Gastrocnemius medialis (tissue), 4 donors: ENCODE measurements around the gene GPR32.

Experiments used
- POLR2A ChIP-seq, 2 donors: fragments of 450-650 bp; IDR thresholded peaks; one replicate each; pipeline ENCODE4 v1.6.1; 2017; ENCODE audit warnings: antibody characterized with exemption in 2 of 2, mild to moderate bottlenecking in 2 of 2, moderate library complexity in 2 of 2
- TF ChIP-seq, protein P1 (sequence below), 5 experiments: fragments of 450-650 bp in 3 of 5; fragments of 200-600 bp in 2 of 5; sonication (generic) in 2 of 5; IDR thresholded peaks in 4 of 5; conservative IDR thresholded peaks in 1 of 5; 1 replicate in 4 of 5; 2 replicates in 1 of 5; pipeline ENCODE4 v1.5.1; 2016 to 2019; ENCODE audit warnings: antibody characterized with exemption in 5 of 5, mild to moderate bottlenecking in 3 of 5, moderate library complexity in 3 of 5

DNA sequence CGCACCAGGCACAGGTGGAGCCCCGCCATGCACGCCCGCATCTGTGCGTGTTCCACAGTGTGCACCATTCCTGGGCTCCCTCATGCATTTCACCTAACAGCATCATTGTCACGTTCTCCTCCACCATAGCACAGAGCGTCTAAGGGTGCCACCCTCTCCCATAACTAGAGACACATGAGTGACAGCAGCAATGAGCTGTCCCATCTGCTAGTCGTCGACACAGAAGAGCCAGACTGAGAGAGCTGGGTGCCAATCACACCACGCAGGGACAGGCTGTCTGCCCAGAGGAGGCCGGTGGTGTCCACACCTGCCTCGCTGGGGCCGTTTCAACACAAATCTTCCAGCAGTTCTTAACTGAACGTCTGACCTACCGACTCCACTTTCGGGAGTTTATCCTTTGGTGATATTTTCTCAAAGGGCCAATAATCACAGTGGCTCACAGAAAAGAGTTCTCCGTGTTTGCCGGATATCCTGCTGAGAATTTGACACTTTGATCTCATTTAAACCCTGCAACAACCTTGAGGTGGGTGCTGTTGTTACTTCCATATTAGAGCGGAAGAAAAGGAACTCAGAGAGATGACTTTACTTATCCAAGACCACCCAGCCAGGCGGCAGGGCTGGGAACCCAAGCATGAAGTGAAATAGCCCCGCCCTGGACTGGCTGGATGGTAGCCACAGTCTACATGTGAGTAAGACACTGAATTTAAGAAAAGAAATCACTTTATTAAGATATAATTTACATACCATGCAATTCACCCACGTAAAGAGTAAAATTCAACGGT lies 30.9 kb upstream of the GPR32 start:
- TF ChIP-seq, protein P1, sequence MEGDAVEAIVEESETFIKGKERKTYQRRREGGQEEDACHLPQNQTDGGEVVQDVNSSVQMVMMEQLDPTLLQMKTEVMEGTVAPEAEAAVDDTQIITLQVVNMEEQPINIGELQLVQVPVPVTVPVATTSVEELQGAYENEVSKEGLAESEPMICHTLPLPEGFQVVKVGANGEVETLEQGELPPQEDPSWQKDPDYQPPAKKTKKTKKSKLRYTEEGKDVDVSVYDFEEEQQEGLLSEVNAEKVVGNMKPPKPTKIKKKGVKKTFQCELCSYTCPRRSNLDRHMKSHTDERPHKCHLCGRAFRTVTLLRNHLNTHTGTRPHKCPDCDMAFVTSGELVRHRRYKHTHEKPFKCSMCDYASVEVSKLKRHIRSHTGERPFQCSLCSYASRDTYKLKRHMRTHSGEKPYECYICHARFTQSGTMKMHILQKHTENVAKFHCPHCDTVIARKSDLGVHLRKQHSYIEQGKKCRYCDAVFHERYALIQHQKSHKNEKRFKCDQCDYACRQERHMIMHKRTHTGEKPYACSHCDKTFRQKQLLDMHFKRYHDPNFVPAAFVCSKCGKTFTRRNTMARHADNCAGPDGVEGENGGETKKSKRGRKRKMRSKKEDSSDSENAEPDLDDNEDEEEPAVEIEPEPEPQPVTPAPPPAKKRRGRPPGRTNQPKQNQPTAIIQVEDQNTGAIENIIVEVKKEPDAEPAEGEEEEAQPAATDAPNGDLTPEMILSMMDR (IDR thresholded peaks at IDR 0.05 in 4 of 5, conservative IDR thresholded peaks at IDR 0.05 in 1 of 5), result no peak
- TF ChIP-seq POLR2A (IDR thresholded peaks at IDR 0.05), result no peak
